Measurements from ENCODE around the gene NT5E. TPM values are rescaled to one million over a fixed set of nuclear protein-coding genes. Genes with fewer than 3 reads are reported as not detected.
"Not testable (repeated sequence)": the region's sequence is repeated elsewhere in the genome, so short reads cannot be mapped to it uniquely, and the experiment has no call there.

NT5E gene
- total RNA-seq: 345 and 593 TPM in 2 replicates

GRCh38 chr6:85449818-85450759 lies at the start of gene NT5E:
Gene NT5E (plus strand): TSS chr6:85450083. CDS start chr6:85450140, 57 bp downstream.
- TF ChIP-seq CTCF (IDR thresholded peaks at IDR 0.05; ENCODE audit: insufficient read depth, low read depth, low read length): peak; percentile 6
- H3K4me3 ChIP-seq (ENCODE audit: low read depth, low read length): peak within 1 kb of the TSS; percentile 69
- peak; percentile 80 for DNase-seq (ENCODE audit: low read depth)

- H3K4me3 ChIP-seq (ENCODE audit: low read depth, low read length): no peak overlapping the region
- no peak for TF ChIP-seq CTCF (IDR thresholded peaks at IDR 0.05; ENCODE audit: insufficient read depth, low read depth, low read length)
- DNase-seq (ENCODE audit: low read depth): no peak
Observed at GRCh38 chr6:85400331-85400730, 49.6 kb upstream of the NT5E start.

GRCh38 chr6:85401186-85402021 lies 48.5 kb upstream of the NT5E start:
- TF ChIP-seq CTCF (IDR thresholded peaks at IDR 0.05; ENCODE audit: insufficient read depth, low read depth, low read length): no peak
- H3K4me3 ChIP-seq (ENCODE audit: low read depth, low read length): no peak overlapping the region
- DNase-seq (ENCODE audit: low read depth): peak; percentile 56

GRCh38 chr6:85402071-85402470 lies 47.8 kb upstream of the NT5E start:
- DNase-seq (ENCODE audit: low read depth): no peak
- no peak overlapping the region for H3K4me3 ChIP-seq (ENCODE audit: low read depth, low read length)
- no peak for TF ChIP-seq CTCF (IDR thresholded peaks at IDR 0.05; ENCODE audit: insufficient read depth, low read depth, low read length)

GRCh38 chr6:85402922-85403321 lies 47.0 kb upstream of the NT5E start:
- DNase-seq (ENCODE audit: low read depth): no peak
- H3K4me3 ChIP-seq (ENCODE audit: low read depth, low read length): no peak overlapping the region
- no peak for TF ChIP-seq CTCF (IDR thresholded peaks at IDR 0.05; ENCODE audit: insufficient read depth, low read depth, low read length)

- peak; percentile 82 for DNase-seq (ENCODE audit: low read depth)
- TF ChIP-seq CTCF (IDR thresholded peaks at IDR 0.05; ENCODE audit: insufficient read depth, low read depth, low read length): no peak
- H3K4me3 ChIP-seq (ENCODE audit: low read depth, low read length): no peak overlapping the region
Observed at GRCh38 chr6:85403331-85404015, 46.4 kb upstream of the NT5E start.

- H3K4me3 ChIP-seq (ENCODE audit: low read depth, low read length): not testable (repeated sequence)
Observed at GRCh38 chr6:85404016-85404563, 45.8 kb upstream of the NT5E start.

More at GRCh38 chr6:85404016-85404563, 45.8 kb upstream of the NT5E start:
- DNase-seq (ENCODE audit: low read depth): peak; percentile 73

All from fibroblast of villous mesenchyme (primary cell).